Stimulated activated CD8-positive, alpha-beta memory T cell treated with anti-CD3 and anti-CD28 coated beads, Interleukin-12 subunit alpha, Interleukin-12 subunit beta, amount 100 ng/mL, for 24 hours (primary cell): Measurements from ENCODE around the gene SDR42E2.
"Not testable (repeated sequence)": the region's sequence is repeated elsewhere in the genome, so short reads cannot be mapped to it uniquely, and the experiment has no call there.

Experiments
- DNase-seq: peaks from one replicate; pipeline ENCODE4 v3.0.0-alpha.2; 2020; ENCODE audit errors: extremely low read depth

The SDR42E2 gene

DNA sequence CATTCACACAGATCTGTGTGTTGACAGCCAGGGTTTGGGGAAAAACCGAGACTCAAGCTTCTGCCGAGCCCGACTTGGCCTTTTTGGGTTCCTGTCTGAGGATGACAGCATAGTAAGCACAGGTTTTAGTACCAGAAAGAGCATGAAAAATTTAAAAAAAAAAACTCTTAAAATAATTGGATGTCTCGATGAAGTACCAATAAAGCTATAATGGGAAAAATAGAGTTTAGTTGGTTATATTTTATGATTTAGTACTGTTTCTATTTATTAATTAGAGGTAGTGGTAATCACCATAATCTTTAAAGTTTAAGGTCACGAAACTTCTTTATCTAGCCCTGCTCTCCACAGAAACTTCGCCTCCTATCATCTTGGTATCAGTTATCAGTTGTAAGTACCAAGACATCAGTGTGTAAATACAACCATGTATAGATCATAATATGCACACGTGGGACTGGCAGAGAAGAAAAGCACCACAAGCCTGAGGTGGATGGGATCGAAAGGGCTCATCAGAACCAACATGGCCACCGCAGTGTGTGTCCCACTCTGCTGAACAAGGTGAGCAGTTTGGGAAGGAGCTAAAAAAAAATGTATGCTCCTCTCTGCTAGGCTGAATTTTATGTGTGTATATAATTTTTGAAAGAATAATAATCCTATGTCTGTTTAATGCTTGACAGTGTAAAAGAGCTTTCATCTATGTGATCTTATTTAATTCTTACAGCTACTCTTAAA lies 29.4 kb downstream of the SDR42E2 start:
- no peak for DNase-seq

DNA sequence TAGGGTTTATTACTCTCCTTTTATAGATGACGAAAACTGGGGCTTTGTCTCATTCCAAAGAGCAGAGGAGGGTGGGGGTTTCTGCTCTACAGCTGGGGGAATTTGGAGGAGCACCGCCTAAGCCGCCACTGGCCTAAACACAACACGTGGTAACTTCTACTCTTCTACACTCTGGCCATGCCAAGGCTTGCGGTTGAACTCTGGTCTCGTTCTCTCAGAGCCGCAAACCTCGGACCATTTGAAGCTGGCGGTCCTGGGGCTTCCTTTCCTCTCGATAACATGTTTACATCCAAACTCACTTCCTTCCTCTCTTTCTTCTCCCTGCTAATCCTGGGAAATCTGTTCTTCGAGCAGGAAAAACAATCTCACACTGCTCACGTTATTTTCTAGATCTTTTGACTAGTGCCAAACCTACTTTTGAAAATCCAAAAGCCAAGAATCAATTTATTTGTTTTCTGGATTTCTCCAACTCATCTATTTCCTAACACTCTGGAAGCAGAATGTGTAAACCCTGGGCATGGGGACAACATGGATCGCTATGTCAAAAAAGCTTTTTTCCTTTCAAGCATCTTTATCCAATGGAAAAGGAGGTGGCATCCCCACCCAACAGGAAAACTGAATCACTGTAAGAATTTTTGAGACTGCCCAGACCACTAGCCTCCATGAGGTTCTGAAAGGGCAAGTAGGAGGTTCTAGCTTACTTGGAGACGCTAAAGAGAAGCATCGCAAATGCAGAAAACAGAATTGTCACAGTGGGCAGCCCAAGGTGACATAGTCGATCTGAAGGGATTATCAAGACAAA lies 30.2 kb downstream of the SDR42E2 start:
- DNase-seq: peak; percentile 50

DNA sequence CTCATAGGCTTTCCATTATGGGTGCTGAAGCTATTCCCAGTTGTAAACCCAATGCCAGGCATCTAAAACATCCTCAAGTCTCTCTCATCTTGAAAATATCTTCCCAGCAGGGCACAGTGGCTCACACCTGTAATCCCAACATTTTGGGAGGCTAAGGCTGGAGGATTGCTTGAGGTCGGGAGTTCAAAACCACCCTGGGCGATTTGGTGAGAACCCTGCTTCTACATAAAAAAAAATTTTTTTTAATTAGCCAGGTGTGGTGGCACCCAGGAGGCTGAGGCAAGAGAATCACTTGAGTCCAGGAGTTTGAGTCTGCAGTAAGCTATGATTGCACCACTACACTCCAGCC lies 30.7 kb downstream of the SDR42E2 start:
- no peak for DNase-seq

DNA sequence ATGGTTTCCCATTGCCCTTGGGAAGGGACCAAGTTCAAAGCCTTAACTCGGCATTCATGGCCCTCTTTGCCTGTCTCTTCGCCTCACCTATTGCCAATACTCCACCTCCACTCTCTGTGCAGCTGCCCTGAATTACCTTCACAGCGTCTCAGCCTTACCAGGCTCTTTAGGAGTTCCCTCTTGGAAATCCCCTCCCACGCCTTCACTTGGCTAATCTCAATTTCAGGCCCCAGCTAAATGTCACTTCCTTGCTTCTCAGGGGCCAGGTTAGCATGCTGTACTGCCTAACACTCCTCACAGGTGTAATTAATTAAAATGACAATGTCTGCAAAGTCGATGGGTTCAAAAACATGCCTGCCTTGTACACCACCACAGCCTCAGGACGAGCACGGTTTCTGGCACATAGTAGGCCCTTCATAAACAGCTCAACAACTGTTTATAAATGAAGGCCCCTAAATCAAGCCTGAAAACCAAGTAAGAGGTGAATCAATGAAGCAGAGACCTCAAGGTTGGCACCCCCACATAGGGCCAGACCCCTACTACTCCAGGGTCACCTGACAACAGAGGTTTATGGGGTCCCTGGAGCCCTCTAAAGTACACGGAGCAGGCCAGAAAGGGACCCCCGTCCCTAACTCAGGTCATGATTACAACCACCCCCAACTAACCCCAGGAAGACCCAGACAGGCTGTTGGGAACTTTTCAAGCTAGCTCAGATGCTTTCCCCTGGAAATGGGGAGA lies 32.6 kb downstream of the SDR42E2 start:
- no peak for DNase-seq

DNA sequence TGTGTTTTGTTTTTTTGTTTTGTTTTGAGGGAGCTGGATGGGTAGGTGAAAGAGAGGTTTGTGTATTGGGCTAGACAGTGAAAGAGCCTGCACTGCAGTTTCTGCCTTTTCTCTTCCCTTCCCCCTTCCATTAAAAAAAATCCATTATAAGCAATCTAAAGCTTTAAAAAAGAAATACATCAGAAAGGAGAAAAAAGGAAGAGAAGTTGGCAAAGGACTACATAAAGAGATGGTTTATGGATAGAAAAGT lies 33.1 kb downstream of the SDR42E2 start:
- DNase-seq: no peak

DNA sequence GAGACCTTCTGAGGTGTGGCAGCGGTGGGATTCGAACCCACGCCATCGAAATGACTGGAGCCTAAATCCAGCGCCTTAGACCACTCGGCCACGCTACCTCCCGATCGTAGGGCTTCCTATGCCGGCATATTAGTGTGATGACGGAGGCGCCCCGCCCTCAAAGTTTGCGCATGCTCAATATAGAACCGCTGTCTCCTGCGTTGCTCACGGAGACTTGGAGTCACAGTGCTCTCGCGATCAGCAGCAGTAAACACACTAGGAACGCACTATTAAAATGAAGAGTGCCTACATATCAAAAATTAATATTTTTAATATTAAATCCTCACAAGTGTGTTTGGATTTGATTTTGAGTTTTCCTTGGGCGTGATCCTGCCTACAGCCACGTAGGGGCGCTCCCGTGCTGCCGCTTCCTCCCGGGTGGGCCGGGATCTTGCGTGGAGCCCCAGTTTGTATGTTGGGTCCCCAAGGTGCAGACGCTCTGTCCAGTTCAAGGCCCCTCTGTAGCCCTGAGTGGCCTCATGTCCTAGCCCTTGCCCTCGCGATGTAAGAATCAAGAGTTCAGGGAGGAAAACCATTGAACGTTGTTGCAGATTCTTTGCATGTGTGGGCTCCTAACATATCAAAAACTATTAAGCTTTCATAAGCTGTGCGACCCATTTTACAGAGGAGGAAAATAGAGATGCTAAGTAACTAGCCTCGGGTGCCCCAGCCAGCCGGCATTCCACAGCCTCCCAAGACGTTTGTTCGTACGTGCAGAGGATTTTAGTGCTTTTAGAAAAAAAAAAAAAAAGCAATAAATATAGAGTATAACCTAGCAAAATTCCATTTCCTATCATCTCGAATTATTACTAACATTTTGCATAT lies 33.6 kb downstream of the SDR42E2 start:
- DNase-seq: peak; percentile 67

DNA sequence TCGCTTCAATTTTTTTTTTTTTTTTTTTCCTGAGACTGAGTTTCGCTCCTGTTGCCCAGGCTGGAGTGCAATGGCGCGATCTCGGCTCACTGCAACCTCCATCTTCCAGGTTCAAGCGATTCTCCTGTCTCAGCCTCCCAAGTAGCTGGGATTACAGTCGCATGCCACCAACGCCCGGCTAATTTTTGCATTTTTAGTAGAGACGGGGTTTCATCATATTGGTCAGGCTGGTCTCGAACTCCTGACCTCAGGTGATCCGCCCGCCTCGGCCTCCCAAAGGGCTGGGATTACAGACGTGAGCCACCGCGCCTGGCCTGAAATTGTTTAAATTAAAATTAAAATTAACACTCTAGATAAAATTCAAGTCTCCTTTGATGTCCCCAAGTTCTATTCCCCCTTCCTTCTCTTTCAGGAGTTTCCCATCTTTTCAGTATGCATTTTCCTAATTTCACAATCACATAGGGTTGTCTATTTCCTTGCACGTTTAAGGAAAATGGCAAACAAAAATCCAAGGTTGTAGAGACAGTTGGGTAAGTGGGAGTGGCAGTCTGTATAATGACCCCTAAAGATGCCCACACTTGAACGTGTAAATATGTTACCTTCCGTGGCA lies 34.4 kb downstream of the SDR42E2 start:
- DNase-seq: not testable (repeated sequence)

DNA sequence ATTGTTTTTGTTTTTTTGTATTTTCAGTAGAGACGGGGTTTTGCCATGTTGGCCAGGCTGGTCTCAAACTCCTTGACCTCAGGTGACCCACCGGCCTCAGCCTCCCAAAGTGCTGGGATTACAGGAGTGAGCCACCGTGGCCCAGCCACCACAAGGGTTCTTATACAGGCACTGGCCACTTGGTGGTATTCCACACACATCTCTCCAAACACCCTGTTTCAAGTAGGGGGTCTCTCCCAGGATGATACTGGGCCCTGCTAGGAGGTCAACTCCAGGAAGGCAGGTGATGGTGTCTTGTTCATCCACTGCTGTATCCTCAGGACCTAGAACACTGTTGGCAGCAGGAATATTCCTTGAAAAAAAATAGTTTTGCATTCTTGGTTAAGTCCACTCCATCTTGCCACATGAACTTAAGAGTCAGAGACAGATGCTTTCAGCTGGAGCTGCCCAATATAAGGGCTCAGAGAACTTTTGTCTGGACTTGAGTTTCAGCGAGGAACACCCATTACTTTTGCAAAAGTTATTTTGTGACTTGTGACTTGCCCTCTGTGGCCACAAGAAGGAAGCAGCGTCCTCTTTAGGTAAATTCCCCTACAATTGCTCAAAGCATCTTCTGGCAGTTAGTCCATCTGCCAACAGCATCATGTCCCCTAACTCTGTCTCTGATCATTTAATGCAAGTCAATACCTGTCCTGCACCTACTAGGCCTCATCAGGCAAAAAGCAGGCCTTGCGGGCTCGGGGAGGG lies 36.4 kb downstream of the SDR42E2 start:
- no peak for DNase-seq

DNA sequence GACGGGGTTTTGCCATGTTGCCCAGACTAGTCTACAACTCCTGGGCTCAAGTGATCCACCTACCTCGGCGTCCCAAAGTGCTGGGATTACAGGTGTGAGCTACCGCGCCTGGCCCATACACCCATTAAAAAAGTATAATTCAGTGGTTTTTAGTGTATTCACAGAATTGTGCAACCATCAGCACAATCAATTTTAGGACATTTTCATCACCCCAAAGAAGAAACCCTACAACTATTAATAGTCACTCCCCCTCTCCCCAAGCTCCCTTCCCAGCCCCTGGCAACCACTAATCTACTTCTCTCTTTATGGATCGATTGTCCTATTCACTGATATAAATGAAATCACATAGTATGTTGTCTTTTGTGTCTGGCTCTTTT lies 39.9 kb downstream of the SDR42E2 start:
- no peak for DNase-seq

DNA sequence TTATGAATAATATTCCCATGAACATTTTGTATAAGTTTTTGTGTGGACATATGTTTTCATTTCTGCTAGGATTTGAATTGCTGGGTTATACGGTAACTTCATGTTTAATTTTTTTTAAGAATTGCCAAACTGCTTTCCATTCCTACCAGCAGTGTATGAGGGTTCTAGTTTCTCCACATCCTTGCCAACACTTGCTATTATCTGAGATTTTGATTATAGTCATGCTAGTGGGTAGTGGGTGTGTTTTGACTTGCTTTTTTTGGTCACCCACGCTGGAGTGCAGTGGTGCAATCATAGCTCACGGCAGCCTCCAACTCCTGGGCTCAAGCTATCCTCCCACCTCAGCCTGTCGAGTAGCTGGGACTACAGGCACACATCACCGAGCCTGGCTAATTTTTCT lies 40.8 kb downstream of the SDR42E2 start:
- DNase-seq: no peak

DNA sequence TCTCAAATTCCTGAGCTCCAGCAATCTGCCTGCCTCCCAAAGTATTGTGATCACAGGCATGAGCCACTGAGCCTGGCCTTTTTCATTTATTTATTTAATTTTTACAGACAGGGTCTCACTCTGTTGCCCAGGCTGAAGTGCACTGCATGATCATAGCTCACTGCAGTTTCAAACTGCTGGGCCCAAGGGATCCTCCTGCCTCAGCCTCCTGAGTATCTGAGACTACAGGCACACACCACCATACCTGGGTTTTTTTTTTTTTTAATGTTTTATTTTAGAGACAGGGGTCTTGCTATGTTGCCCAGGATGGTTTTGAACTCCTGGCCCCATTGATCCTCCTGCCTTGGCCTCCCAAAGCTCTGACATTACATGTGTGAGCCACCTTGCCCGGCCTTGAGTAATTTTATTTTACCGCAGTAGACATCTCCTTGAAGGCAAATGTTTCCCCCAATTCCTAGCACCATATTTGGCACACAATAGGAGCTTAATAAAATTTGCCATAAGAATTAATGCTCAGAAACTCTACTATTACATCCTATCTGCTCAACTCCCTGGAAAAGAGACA lies 41.9 kb downstream of the SDR42E2 start:
- no peak for DNase-seq

DNA sequence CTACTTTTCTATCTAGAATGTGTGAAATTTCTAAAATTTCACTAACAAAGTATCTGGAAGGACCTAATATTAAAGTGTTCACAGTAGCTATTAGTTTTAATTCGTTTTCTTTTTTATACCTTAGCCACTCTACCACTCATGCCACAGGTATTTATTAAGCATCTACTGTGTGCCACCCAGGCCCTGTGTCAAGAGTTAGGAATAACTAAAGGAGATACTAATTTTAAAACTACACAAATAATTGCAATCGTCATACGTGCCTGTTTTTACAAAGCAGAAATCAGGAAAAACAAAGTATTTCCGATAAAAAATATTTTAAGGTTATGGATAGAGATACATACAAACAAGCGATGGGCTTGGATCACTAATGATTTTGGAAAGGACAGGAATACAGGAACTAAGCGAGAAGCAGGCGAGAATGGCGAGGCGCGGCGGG lies 43.3 kb downstream of the SDR42E2 start:
- DNase-seq: no peak

DNA sequence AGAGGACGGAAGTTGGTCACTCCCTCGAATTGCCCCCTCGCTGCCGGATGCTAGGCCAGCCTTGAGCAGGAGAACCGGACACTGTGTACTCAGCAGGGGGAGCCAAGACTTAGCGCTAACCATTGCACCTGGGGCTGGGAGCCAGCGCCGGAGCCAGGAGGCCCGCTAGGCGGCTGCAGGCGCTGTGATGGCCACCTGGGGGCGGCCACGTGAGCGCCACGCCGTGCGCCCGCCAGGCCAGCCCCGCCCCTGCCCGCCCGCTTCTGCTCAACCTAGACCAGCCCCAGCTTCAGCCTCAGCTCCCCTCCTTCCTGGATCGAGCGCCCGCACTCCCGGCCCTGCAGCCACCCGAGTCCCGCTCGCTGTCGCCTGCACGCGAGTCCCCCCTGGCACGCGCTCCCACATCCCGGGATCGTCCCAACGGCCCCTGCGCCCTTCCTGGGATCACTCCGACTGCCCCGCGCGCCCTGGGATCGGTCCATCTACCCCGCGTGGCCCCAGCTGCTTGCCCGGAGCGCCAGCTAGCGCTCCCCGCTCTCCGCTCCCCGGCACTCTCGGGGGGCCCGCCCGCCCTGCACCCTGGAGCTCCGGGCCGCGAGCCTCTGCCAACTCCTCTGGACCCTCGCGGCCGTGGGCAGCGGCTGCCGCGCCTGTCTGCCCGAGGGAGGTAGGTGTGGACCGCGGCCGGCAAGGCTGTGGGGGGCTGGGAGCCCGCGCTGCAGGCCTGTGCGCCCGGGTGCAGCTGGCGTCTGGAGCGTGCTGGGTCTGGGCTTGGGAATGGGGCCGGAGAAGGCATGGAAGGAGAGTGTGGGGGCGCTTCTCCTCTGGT lies 43.9 kb downstream of the SDR42E2 start, which contains the start of gene EEF2K:
TSS of gene EEF2K (plus strand) at position 266 of the 829 bp plus-strand sequence. CDS start 19,452 bp downstream, outside the sequence.
- peak; percentile 66 for DNase-seq

DNA sequence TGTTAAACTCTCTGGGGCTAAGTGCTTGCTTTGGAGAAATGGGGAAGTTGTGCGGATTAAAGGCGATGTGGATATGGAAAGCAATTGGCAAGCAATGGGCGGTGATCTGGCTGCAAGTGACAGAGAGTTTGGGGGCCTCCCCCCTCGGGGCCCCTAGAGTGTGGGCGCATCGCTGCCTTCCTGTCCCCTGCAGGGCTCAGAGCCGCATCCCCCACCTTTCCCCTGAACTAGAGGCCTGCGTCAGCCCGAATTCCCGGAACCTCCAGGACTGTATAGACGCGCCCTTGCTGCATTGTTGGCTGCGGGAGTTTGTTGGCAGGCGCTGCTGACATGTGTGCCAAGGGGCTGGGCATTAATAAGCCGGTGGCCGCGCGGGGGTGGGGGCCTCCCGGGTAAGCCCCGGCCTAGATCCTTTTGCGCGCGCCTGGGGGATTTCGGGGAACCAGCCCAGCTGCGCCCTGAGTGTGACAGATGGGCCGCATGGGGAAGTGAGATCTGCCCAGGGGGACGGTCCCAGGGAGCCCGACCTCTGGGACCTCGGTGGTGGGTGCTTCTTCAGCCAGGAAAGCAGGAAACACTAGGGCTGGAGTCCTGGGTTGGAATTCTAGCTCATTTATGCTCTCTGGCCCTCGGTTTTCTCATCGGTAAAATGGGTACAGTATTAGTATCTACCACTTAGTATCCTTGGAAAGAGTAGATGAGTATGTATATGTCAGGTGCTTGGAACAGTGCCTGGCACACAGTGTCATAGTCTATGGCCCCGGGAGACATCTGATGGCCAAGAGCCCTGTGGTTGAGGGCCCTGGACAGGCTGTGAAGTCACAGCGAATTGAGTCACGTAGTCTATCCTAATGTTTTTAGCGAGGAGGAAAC lies 44.8 kb downstream of the SDR42E2 start:
- DNase-seq: peak; percentile 55

DNA sequence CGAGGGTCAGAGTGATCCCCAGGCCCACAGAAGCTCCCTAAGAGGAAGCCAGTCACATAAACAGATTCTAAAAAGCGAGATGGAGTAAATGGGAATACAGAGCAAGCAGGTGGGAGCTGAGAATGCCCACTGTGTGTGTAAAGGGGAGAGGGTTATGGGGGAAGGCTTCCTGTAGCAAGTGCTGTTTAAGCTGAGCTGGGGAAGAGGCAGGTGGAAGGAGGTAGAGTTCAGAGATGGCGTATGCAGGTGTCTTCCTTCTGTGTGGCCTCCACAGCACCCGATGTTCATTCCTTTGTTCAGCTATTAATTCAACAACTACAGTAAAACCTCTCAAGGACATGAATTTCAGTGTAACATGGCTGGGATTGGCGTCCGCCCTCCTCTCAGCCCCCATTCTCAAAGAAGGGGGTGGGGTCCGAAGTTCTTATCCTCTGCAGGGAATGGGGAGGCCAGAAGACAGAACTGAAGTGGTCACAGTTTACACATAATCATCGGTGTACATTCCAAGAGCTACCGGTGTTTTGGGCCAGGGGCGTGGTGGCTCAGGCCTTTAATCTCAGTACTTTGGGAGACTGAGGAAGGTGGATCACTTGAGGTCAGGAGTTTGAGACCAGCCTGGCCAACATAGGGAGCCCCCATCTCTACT lies 45.5 kb downstream of the SDR42E2 start:
- no peak for DNase-seq

DNA sequence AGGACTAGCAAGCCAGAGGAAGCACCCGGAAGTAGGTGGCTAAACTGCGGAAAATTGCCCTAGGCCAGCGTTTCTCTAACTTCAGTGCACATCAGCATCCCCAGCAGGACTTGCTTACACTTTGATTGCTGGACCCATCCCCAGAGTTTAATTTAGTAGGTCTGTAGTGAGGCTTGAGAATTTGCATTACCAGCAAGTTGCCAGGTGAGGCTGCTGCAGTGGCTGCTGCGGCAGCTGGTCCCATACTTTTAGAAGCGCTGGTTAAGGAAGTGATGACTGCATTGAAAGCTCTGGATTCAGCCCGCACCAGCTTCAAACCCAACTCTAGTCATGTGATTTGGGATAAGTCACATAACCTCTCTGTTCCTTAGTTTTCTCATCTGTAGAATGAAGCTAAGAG lies 48.0 kb downstream of the SDR42E2 start:
- DNase-seq: no peak

DNA sequence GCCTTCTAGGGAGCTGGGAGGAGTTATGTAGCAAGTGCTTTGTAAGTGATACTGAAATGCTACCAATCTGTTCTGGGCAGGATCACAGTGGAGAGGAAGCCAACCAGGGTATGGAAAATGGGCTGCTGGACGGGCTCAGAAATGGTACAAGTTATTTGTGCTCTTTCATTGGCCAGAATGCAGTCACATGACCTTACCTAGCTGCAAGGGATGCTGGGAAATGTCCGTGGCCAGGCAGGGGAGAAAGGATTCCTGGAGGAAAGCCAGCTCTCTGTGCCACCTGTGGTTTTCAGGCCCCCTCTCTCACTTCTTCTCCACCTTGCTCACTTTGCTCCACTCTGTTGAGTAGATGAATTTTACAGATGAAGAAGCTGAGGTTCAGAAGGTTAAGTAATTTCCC lies 48.5 kb downstream of the SDR42E2 start:
- no peak for DNase-seq

DNA sequence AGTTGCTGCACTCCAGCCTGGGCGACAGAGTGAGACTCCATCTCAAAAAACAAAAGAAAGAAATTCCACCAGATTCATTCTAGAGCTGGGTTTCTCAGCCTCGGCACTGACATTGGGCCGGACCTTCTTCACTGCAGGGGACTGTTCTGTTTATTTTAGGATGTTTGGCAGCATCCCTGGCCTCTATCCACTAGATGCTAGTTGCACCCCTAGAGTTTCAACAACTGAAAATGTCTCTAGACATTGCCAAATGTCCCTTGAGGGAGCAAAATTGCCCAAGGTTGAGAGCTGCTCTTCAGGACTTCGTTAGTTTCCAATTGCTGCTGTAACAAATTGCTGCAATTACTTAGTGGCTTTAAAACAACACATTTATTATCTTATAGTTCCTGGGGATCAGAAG lies 50.9 kb downstream of the SDR42E2 start:
- DNase-seq: no peak
